B cell (primary cell): Measurements from ENCODE around the gene HLA-F. TPM values are rescaled to one million over a fixed set of nuclear protein-coding genes. Genes with fewer than 3 reads are reported as not detected.

Experiments
- ATAC-seq: fragments of 200-7000 bp; cut with Tn5 transposase; one replicate; pipeline ENCODE4 v1.10.0; 2021; ENCODE audit warnings: low read depth, mild to moderate bottlenecking, moderate number of reproducible peaks, moderate library complexity
- CTCF ChIA-PET: fragments of 350-600 bp; sonication (Branson Sonifier 250); formaldehyde crosslinking; loops from one replicate; lab custom pipeline; 2021; ENCODE audit warnings: antibody characterized with exemption, inconsistent platforms; lab: Charles Lee
- POLR2A ChIA-PET: fragments of 350-600 bp; sonication (Branson Sonifier 250); formaldehyde crosslinking; loops from one replicate; lab custom pipeline; 2021; ENCODE audit warnings: antibody characterized with exemption; lab: Charles Lee
- DNase-seq: peaks from one replicate; pipeline ENCODE4 v3.0.0; 2013
- H2AFZ ChIP-seq: 2 replicates; pipeline ENCODE4 v1.6.1; 2012; ENCODE audit warnings: mild to moderate bottlenecking, low read depth, low read length; ENCODE audit not compliant: insufficient read depth, poor library complexity, severe bottlenecking
- H3K27ac ChIP-seq, 2 donors: 1 replicate in 1 of 2; 2 replicates in 1 of 2; pipeline ENCODE4 v1.5.1; 2012 to 2013; ENCODE audit warnings: low read length in 2 of 2, mild to moderate bottlenecking in 2 of 2, moderate library complexity in 1 of 2
- H3K27me3 ChIP-seq, 4 experiments: fragments of 200-600 bp in 1 of 4; sonication (generic) in 1 of 4; replicated peaks in 1 of 4; 1 replicate in 2 of 4; 2 replicates in 2 of 4; pipeline versions ENCODE4 v1.6.1 to v1.7.0; 2013 to 2016; ENCODE audit warnings: low read length in 3 of 4, mild to moderate bottlenecking in 2 of 4, mixed read lengths in 1 of 4, moderate library complexity in 1 of 4; ENCODE audit not compliant: insufficient read depth in 4 of 4, control insufficient read depth in 3 of 4; ENCODE audit errors: control extremely low read depth in 1 of 4
- H3K36me3 ChIP-seq, 2 experiments: replicated peaks in 1 of 2; 1 replicate in 1 of 2; 2 replicates in 1 of 2; pipeline versions ENCODE4 v1.6.1 to v1.7.1; 2013; ENCODE audit warnings: low read length in 1 of 2; ENCODE audit not compliant: insufficient read depth in 2 of 2, control insufficient read depth in 1 of 2; ENCODE audit errors: control extremely low read depth in 1 of 2, extremely low read depth in 1 of 2
- H3K4me1 ChIP-seq, 2 donors: fragments of 200-600 bp in 1 of 2; sonication (generic) in 1 of 2; 1 replicate in 1 of 2; 2 replicates in 1 of 2; pipeline versions ENCODE4 v1.5.1 to v1.6.1; 2013 to 2017; ENCODE audit warnings: low read length in 2 of 2; ENCODE audit not compliant: control insufficient read depth in 2 of 2, insufficient read depth in 2 of 2
- H3K4me2 ChIP-seq: replicated peaks from 2 replicates; pipeline ENCODE3; 2012; ENCODE audit warnings: mild to moderate bottlenecking, low read depth, low read length; ENCODE audit not compliant: poor library complexity, severe bottlenecking
- H3K4me3 ChIP-seq, 5 experiments: fragments of 200-600 bp in 1 of 5; sonication (generic) in 1 of 5; 1 replicate in 3 of 5; 2 replicates in 2 of 5; pipeline versions ENCODE4 v1.5.1 to v1.7.0; 2011 to 2016; ENCODE audit warnings: low read length in 4 of 5, mild to moderate bottlenecking in 4 of 5, low read depth in 2 of 5, control low read depth in 1 of 5, moderate library complexity in 1 of 5; ENCODE audit not compliant: insufficient read depth in 1 of 5; ENCODE audit errors: control extremely low read depth in 1 of 5, extremely low read depth in 1 of 5
- H3K79me2 ChIP-seq: fragments of 200-600 bp; sonication (generic); one replicate; pipeline ENCODE4 v1.6.0; 2016; ENCODE audit warnings: low read length; ENCODE audit not compliant: control insufficient read depth, insufficient read depth
- H3K9ac ChIP-seq: fragments of 200-600 bp; sonication (generic); 2 replicates; pipeline ENCODE4 v1.6.1; 2017; ENCODE audit warnings: mild to moderate bottlenecking, low read length, moderate library complexity
- H3K9me3 ChIP-seq, 3 donors: one replicate each; pipeline versions ENCODE4 v1.6.1 to v1.7.1; 2013; ENCODE audit warnings: low read length in 2 of 3; ENCODE audit not compliant: control insufficient read depth in 2 of 3, insufficient read depth in 1 of 3; ENCODE audit errors: control extremely low read depth in 1 of 3
- H4K20me1 ChIP-seq: 2 replicates; pipeline ENCODE4 v1.6.0; 2012; ENCODE audit warnings: mild to moderate bottlenecking, low read length; ENCODE audit not compliant: insufficient read depth, control insufficient read depth, poor library complexity, severe bottlenecking
- H3K27ac Mint-ChIP-seq: one replicate; pipeline ENCODE4 v1.8.0; 2021; ENCODE audit warnings: mixed read lengths
- H3K27me3 Mint-ChIP-seq: one replicate; pipeline ENCODE4 v1.8.0; 2021; ENCODE audit warnings: mixed read lengths
- H3K4me1 Mint-ChIP-seq: one replicate; pipeline ENCODE4 v1.8.0; 2021; ENCODE audit warnings: mixed read lengths
- H3K4me3 Mint-ChIP-seq: one replicate; pipeline ENCODE4 v1.8.0; 2021; ENCODE audit warnings: mixed read lengths
- H3K9me3 Mint-ChIP-seq: one replicate; pipeline ENCODE4 v1.8.0; 2022; ENCODE audit warnings: mixed read lengths; ENCODE audit not compliant: insufficient read depth
- EZH2 ChIP-seq: IDR thresholded peaks from 2 replicates; pipeline ENCODE4 v1.6.1; 2012; ENCODE audit warnings: borderline replicate concordance, low read depth, mild to moderate bottlenecking, moderate library complexity, low read length; ENCODE audit not compliant: insufficient read depth, poor library complexity, severe bottlenecking
- WGBS: methylation state at CpG from one replicate; pipeline ENCODE4 v1.1.5; 2013; ENCODE audit warnings: missing lambda C conversion rate; ENCODE audit not compliant: insufficient coverage; 5-methylcytosine and 5-hydroxymethylcytosine counted together
- intact Hi-C: fragments of 100-400 bp; cut with micrococcal nuclease; formaldehyde crosslinking; loops from one replicate; pipeline ENCODE4 v1.10.0; 2022
- polyA plus RNA-seq: library from polyadenylated mRNA; depleted of rRNA; stranded (reverse); fragments of >200 nt; gene quantifications from 2 replicates; pipeline ENCODE4 v1.2.3, GENCODE V29; 2012
- total RNA-seq, 2 donors: library from RNA; stranded (reverse); fragments of 120-200 nt in 1 of 2; gene quantifications; 1 replicate in 1 of 2; 2 replicates in 1 of 2; pipeline versions ENCODE4 v1.2.3 to v1.2.4, GENCODE V29; 2013 to 2022
- TF ChIP-seq, protein P1 (sequence below): fragments of 200-600 bp; IDR thresholded peaks from one replicate; pipeline ENCODE4 v1.8.0; 2022; ENCODE audit warnings: antibody characterized with exemption, mild to moderate bottlenecking

HLA-F gene
- total and polyA plus RNA-seq, 2 donors (not counting 1 experiment from before 2014, with no cell fraction given), result 895 to 1,409 TPM

DNA sequence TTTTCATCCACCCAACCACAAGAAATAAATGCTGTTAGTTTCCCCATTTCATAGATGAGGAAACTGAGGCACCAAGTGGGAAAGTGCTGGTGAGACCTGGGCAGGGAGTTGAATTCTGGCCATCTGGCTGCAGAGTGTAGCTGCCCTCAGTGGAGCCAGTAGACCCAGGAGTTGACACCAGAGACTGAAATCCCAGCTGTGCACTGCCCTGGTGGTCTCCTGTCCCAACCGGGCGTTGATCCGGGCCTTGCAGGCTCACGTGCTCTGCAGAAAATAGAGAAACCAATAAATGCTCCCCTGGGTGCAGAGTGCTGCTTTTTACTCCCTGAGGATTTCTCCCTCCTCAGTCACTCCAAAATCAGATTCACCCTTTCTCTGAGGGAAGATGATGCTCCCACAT, 18.4 kb downstream of the HLA-F start:
- Mint-ChIP-seq H3K4me1 (peaks cover 2% of the 10 kb centered on the region), H3K4me3 (no peak overlapping the region), H3K9me3 (no peaks in the 10 kb centered on the region), H3K27me3 (no peaks in the 10 kb centered on the region), H3K27ac (no peak overlapping the region)
- TF ChIP-seq EZH2, result no peak
- TF ChIP-seq, protein P1, sequence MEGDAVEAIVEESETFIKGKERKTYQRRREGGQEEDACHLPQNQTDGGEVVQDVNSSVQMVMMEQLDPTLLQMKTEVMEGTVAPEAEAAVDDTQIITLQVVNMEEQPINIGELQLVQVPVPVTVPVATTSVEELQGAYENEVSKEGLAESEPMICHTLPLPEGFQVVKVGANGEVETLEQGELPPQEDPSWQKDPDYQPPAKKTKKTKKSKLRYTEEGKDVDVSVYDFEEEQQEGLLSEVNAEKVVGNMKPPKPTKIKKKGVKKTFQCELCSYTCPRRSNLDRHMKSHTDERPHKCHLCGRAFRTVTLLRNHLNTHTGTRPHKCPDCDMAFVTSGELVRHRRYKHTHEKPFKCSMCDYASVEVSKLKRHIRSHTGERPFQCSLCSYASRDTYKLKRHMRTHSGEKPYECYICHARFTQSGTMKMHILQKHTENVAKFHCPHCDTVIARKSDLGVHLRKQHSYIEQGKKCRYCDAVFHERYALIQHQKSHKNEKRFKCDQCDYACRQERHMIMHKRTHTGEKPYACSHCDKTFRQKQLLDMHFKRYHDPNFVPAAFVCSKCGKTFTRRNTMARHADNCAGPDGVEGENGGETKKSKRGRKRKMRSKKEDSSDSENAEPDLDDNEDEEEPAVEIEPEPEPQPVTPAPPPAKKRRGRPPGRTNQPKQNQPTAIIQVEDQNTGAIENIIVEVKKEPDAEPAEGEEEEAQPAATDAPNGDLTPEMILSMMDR, result no peak
- ATAC-seq, result no peak
- Histone ChIP-seq H3K27ac (no peak overlapping the region), H3K79me2 (peaks cover 10% of the 10 kb centered on the region), H3K4me3 (no peak overlapping the region), H2AFZ (no peak overlapping the region), H3K4me1 (no peaks in the 10 kb centered on the region), H3K9ac (no peak overlapping the region), H3K36me3 (no peaks in the 10 kb centered on the region), H3K4me2 (no peak overlapping the region), H3K9me3 (no peaks in the 10 kb centered on the region), H3K27me3 (no peaks in the 10 kb centered on the region), H4K20me1 (no peaks in the 10 kb centered on the region)
- WGBS, result 86% methylated on average over 4 of the region's 4 CpGs
- ChIA-PET CTCF (interaction anchor here (1.3 to 4.7 kb wide), 2 partner anchors 11 to 17 kb away, joined by 4 to 15 read pairs; no protein-coding TSS in a partner anchor), POLR2A (interaction anchor here (0.8 kb wide), 1 partner anchor 19 kb away, joined by 8 read pairs; no protein-coding TSS in a partner anchor)
- intact Hi-C loops, result no loop called here
- DNase-seq, result no peak

GRCh38 chr6:29742127-29742526, 18.9 kb downstream of the HLA-F start:
- peaks cover 10% of the 10 kb centered on the region for H3K79me2 ChIP-seq
- H3K4me1 ChIP-seq, result no peaks in the 10 kb centered on the region
- no peak for ATAC-seq
- H3K27me3 Mint-ChIP-seq, result no peaks in the 10 kb centered on the region
- H2AFZ ChIP-seq, result no peak overlapping the region
- 84% methylated on average over 3 of the region's 4 CpGs for WGBS
- no peaks in the 10 kb centered on the region for H3K9me3 ChIP-seq
- no peak overlapping the region for H3K4me3 Mint-ChIP-seq
- H3K27me3 ChIP-seq, result no peaks in the 10 kb centered on the region
- no peak overlapping the region for H3K27ac ChIP-seq
- intact Hi-C loops, result no loop called here
- CTCF ChIA-PET, result interaction anchor here (1.3 to 4.7 kb wide), 2 partner anchors 11 to 16 kb away, joined by 4 to 15 read pairs; no protein-coding TSS in a partner anchor
- POLR2A ChIA-PET, result interaction anchor here (0.8 kb wide), 1 partner anchor 20 kb away, joined by 8 read pairs; no protein-coding TSS in a partner anchor
- no peak for TF ChIP-seq EZH2
- TF ChIP-seq, protein P1, result no peak
- no peak overlapping the region for H3K4me3 ChIP-seq
- H4K20me1 ChIP-seq, result no peaks in the 10 kb centered on the region
- no peaks in the 10 kb centered on the region for H3K9me3 Mint-ChIP-seq
- H3K9ac ChIP-seq, result no peak overlapping the region
- no peaks in the 10 kb centered on the region for H3K36me3 ChIP-seq
- no peak overlapping the region for H3K4me2 ChIP-seq
- DNase-seq, result no peak
- H3K27ac Mint-ChIP-seq, result no peak overlapping the region
- peaks cover 4% of the 10 kb centered on the region for H3K4me1 Mint-ChIP-seq
